Measurements from ENCODE around the gene CORO6. TPM values are rescaled to one million over a fixed set of nuclear protein-coding genes. Genes with fewer than 3 reads are reported as not detected.
A peak's percentile ranks its signal among the peaks of the same experiment; 100 is the strongest.

The CORO6 gene
- total RNA-seq, 4 donors from 2014 or later: 2.0 to 39.9 (median 6.5) TPM

DNA sequence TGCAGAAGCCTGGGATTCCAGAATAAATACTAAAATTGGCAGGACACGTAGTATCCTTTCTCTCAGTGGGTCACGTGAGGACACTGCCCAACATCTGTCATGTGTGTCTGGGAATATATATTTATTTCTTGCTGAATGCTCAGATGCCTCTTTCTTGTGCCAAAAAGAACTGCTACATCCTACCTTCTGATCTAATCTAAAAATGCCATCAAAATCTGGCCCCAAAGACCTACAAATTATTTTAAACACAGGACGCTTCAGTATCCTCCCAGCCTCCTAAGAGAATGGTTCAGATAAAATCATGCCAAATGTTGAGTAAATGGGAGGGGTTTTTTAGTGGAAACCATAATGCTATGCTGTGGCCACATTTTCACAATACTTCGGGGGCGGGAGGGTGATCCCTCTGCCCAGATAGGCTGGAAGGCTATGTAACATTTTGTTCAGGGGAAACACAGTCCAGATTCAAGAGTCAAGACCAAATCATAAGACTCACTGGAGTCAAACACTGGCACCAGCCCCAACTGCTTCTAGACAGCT, 22.9 kb upstream of the CORO6 start:
- intact Hi-C loops (cut with DNase I): no loop called here
- WGBS, 2 donors: 53 to 55% methylated on average over 5 of the region's 5 CpGs
- peak overlapping the region; percentile 47 to 88 (median 84) for H3K27ac ChIP-seq
- no peaks in the 10 kb centered on the region for H3K9me3 ChIP-seq
- TF ChIP-seq POLR2A (IDR thresholded peaks at IDR 0.05): no peak
- TF ChIP-seq, protein P1, sequence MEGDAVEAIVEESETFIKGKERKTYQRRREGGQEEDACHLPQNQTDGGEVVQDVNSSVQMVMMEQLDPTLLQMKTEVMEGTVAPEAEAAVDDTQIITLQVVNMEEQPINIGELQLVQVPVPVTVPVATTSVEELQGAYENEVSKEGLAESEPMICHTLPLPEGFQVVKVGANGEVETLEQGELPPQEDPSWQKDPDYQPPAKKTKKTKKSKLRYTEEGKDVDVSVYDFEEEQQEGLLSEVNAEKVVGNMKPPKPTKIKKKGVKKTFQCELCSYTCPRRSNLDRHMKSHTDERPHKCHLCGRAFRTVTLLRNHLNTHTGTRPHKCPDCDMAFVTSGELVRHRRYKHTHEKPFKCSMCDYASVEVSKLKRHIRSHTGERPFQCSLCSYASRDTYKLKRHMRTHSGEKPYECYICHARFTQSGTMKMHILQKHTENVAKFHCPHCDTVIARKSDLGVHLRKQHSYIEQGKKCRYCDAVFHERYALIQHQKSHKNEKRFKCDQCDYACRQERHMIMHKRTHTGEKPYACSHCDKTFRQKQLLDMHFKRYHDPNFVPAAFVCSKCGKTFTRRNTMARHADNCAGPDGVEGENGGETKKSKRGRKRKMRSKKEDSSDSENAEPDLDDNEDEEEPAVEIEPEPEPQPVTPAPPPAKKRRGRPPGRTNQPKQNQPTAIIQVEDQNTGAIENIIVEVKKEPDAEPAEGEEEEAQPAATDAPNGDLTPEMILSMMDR (IDR thresholded peaks at IDR 0.05): no peak
- DNase-seq: no peak
- H3K4me1 ChIP-seq: peaks cover 11 to 61% (median 28%) of the 10 kb centered on the region in 3 donors
- H3K4me3 ChIP-seq: no peak overlapping the region
- H3K36me3 ChIP-seq: peaks cover 0 to 33% (median 0%) of the 10 kb centered on the region in 3 donors
- H3K27me3 ChIP-seq: no peaks in the 10 kb centered on the region

DNA sequence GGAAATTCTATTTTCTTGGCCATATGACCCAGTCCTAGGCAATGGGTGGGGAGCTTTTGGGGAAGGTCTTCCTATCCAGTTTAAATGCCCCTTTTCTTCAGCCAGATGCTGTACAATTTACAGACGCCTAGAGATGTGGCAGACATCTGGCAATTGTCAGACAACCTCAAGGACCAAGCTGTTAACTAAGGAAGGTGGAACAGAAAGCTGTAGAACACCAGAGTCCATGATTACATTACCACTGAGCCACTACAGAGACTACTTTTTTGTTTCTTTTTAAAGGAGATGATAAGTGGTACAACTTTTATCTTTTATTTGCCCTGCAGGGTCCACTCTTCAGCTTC, 21.1 kb upstream of the CORO6 start:
- TF ChIP-seq, protein P1 (IDR thresholded peaks at IDR 0.05): no peak
- no peak for TF ChIP-seq POLR2A (IDR thresholded peaks at IDR 0.05)
- intact Hi-C loops (cut with DNase I): no loop called here
- WGBS, 2 donors: 70 to 100% methylated on average over 1 of the region's 1 CpG

DNA sequence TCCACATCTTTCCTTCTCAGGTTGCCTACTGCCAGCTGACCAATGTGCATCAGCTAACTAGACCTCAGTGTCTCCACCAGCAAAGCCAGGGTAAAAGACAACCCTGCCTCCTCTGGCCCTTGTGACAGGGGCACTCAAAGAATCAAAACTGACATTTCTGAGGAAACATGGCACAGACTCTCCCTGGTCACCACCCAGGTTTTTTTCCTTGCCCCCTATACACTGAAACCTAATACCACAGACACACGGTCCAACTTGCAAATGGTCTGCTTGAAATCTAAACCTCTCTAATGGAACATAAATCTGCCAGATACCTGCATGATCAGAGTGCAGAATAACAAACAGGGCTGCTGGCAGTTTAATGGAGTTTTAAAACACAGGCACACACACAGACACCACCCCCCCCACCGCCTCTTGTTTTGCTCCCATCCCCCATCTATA, 19.5 kb upstream of the CORO6 start:
- intact Hi-C loops (cut with DNase I): no loop called here
- Histone ChIP-seq H3K4me1 (peaks cover 24 to 84% (median 49%) of the 10 kb centered on the region in 3 donors), H3K36me3 (peaks cover 0 to 12% (median 0%) of the 10 kb centered on the region in 3 donors), H3K9me3 (no peaks in the 10 kb centered on the region), H3K27ac (peak overlapping the region in 3 of 4 donors; percentile 41 to 88 (median 84)), H3K27me3 (no peaks in the 10 kb centered on the region), H3K4me3 (no peak overlapping the region)
- 86 to 88% methylated on average over 2 of the region's 2 CpGs for WGBS, 2 donors
- no peak for TF ChIP-seq POLR2A (IDR thresholded peaks at IDR 0.05)
- TF ChIP-seq, protein P1 (IDR thresholded peaks at IDR 0.05): no peak
- DNase-seq: no peak

More for the DNA sequence above, 21.1 kb upstream of the CORO6 start:
- Histone ChIP-seq H3K4me3 (no peak overlapping the region), H3K4me1 (peaks cover 23 to 79% (median 46%) of the 10 kb centered on the region in 3 donors), H3K9me3 (no peaks in the 10 kb centered on the region), H3K36me3 (peaks cover 0 to 21% (median 0%) of the 10 kb centered on the region in 3 donors), H3K27me3 (no peaks in the 10 kb centered on the region), H3K27ac (peak overlapping the region; percentile 47 to 88 (median 84))
- DNase-seq: no peak

DNA sequence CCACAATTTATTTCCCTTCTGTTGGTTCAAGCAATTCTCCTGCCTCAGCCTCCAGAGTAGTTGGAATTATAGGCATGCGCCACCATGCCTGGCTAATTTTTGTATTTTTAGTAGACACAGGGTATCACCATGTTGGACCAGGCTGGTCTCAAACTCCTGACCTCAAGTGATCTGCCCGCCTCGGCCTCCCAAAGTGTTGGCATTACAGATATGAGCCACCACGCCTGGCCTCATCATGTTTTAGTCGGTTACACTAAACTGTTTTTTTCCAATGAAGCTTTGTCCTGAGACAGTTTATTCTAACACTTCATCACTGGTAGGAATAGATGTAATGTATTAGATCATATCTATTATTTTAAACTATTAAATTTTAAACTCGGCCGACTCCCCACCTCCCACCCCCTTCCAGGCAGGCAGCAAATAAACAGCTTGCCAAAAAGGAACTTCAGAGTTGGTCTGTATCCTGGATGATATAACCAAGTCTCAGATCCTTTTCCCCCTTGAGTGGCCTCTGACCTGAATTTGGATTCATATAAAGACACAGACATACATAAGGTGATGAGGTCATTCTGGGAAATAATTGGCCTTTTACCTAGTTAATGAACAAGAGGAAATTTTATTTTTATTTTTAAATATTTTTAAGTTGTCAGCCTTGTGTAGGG, 18.4 kb upstream of the CORO6 start:
- H3K4me1 ChIP-seq: peaks cover 24 to 76% (median 43%) of the 10 kb centered on the region in 3 donors

DNA sequence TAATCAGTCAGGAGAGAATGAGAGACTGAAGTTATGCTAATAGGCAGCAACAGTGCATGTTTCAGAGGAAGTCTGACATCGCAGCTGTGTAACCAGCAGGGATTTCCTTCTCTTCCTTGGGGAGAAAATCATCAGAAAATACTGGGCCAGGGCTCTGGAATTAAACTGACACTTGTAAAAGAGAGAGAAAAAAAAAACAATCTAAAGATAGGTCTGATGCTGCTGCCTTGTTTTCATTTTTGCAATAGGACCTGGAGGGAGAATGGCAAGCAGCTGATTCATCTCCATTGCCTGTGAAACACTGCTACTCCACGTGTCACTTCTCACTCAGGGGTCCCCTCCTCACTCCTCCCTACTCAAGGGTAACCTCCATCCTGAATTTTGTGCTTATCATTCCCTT, 17.7 kb upstream of the CORO6 start:
- Histone ChIP-seq H3K4me3 (no peak overlapping the region), H3K27me3 (no peaks in the 10 kb centered on the region), H3K36me3 (peaks cover 8 to 24% (median 11%) of the 10 kb centered on the region in 3 donors), H3K9me3 (no peaks in the 10 kb centered on the region), H3K27ac (peak overlapping the region; percentile 52 to 86 (median 76)), H3K4me1 (peaks cover 24 to 69% (median 38%) of the 10 kb centered on the region in 3 donors)
- intact Hi-C loops (cut with DNase I): no loop called here
- WGBS, 2 donors: 18 to 28% methylated on average over 2 of the region's 2 CpGs
- DNase-seq: no peak
- TF ChIP-seq POLR2A (IDR thresholded peaks at IDR 0.05): no peak

More for the DNA sequence above, 18.4 kb upstream of the CORO6 start:
- DNase-seq: no peak
- intact Hi-C loops (cut with DNase I): no loop called here
- Histone ChIP-seq H3K27ac (peak overlapping the region in 3 of 4 donors; percentile 75 to 86 (median 84)), H3K9me3 (no peaks in the 10 kb centered on the region), H3K4me3 (no peak overlapping the region), H3K36me3 (peaks cover 1 to 17% (median 4%) of the 10 kb centered on the region in 3 donors), H3K27me3 (no peaks in the 10 kb centered on the region)
- 68 to 77% methylated on average over 7 of the region's 7 CpGs for whole genome bisulfite sequencing, 2 donors
- TF ChIP-seq, protein P1 (IDR thresholded peaks at IDR 0.05): no peak
- TF ChIP-seq POLR2A (IDR thresholded peaks at IDR 0.05): no peak
